Adrenal gland (tissue), 12 donors: Measurements from ENCODE around the gene AJUBA. TPM values are rescaled to one million over a fixed set of nuclear protein-coding genes. Genes with fewer than 3 reads are reported as not detected.
"Not testable (repeated sequence)": the region's sequence is repeated elsewhere in the genome, so short reads cannot be mapped to it uniquely, and the experiment has no call there.

Source experiments
- DNase-seq, 7 donors: peaks; one replicate each; pipeline ENCODE4 v3.0.0-alpha.2; 2019 to 2020
- H3K27ac ChIP-seq, 5 donors: fragments of 200-600 bp; sonication (generic) in 4 of 5; 1 replicate in 3 of 5; 2 replicates in 2 of 5; pipeline versions ENCODE4 v1.5.1 to v1.8.0; 2016 to 2020; ENCODE audit warnings: mild to moderate bottlenecking in 1 of 5
- H3K27me3 ChIP-seq: fragments of 200-600 bp; 2 replicates; pipeline ENCODE4 v1.8.0; 2021
- H3K36me3 ChIP-seq, 2 donors: fragments of 200-600 bp; replicated peaks in 1 of 2; 1 replicate in 1 of 2; 2 replicates in 1 of 2; pipeline versions ENCODE4 v1.5.1 to v1.8.0; 2018 to 2022
- H3K4me1 ChIP-seq, 2 donors: fragments of 200-600 bp; replicated peaks in 1 of 2; 1 replicate in 1 of 2; 2 replicates in 1 of 2; pipeline versions ENCODE4 v1.5.1 to v1.8.0; 2018 to 2021
- H3K4me3 ChIP-seq, 4 donors: fragments of 200-600 bp; sonication (generic) in 3 of 4; one replicate each; pipeline ENCODE4 v1.5.1; 2016 to 2018
- H3K9me3 ChIP-seq, 3 donors: fragments of 200-600 bp; sonication (generic) in 1 of 3; replicated peaks in 1 of 3; 1 replicate in 2 of 3; 2 replicates in 1 of 3; pipeline versions ENCODE4 v1.5.1 to v1.8.0; 2016 to 2021
- CTCF ChIP-seq, 6 experiments: fragments of 450-650 bp in 4 of 6; fragments of 200-600 bp in 2 of 6; sonication (generic) in 1 of 6; IDR thresholded peaks; 1 replicate in 5 of 6; 2 replicates in 1 of 6; pipeline versions ENCODE4 v1.5.1 to v1.8.0; 2016 to 2021; ENCODE audit warnings: antibody characterized with exemption in 6 of 6, mild to moderate bottlenecking in 2 of 6, moderate library complexity in 1 of 6
- POLR2A ChIP-seq, 2 donors: fragments of 450-650 bp; IDR thresholded peaks; one replicate each; pipeline ENCODE4 v1.6.1; 2017; ENCODE audit warnings: antibody characterized with exemption in 2 of 2, mild to moderate bottlenecking in 2 of 2, moderate library complexity in 1 of 2
- WGBS, 4 donors: extraction: QIAGEN DNeasy Blood & Tissue Kit in 2 of 4; methylation state at CpG; one replicate each; pipeline versions ENCODE4 v1.1.5 to v1.1.7; 2013 to 2017; 5-methylcytosine and 5-hydroxymethylcytosine counted together
- intact Hi-C, 2 donors: fragments of 100-400 bp; cut with DNase I; formaldehyde crosslinking; loops; one replicate each; pipeline versions ENCODE4 v1.14.1 to v1.15.0; 2022 to 2023
- polyA plus RNA-seq, 3 donors: library from polyadenylated mRNA; stranded (reverse); fragments of 200-250 nt in 2 of 3; fragments of 350-450 nt in 1 of 3; fragmentation: Illumina TruSeq in 1 of 3; extraction: RNeasy Lipid Tissue Mini Kit (QIAGEN cat#74804) in 1 of 3; gene quantifications; one replicate each; pipeline ENCODE4 v1.2.3, GENCODE V29; 2013 to 2014
- total RNA-seq, 9 donors: library from RNA; depleted of rRNA in 4 of 9; stranded (reverse); fragments of >200 nt in 4 of 9; fragments of 120-200 nt in 1 of 9; fragmentation: NEBNext Ultra II Directional in 1 of 9; extraction: Animal tissue kit (Norgen Biotek cat#: 25700) in 1 of 9; gene quantifications; one replicate each; pipeline versions ENCODE4 v1.1.0 to v1.2.4, GENCODE V29; 2013 to 2023
- donor health status: healthy with polysubstance abuse.
- donor health status: Bipolar disorder and iron deficiency.
- donor health status: DM: yes; HTN: yes; CAD: no.
- donor health status: DM: no; HTN: no; CAD: no.
- donor health status: DM: no; HTN: no; CAD: no.
- donor health status: DM: yes; HTN: yes; CAD: no.

AJUBA gene
- total and polyA plus RNA-seq, 12 donors = 1.4 to 12.6 (median 4.5) TPM

- H3K27me3 ChIP-seq = no peaks in the 10 kb centered on the region
- intact Hi-C loops = no loop called here
- no peak for DNase-seq
- H3K4me3 ChIP-seq = peak overlapping the region in 2 of 4 donors; percentile 33 to 63
- H3K4me1 ChIP-seq = peaks cover 0 to 19% of the 10 kb centered on the region in 2 donors
- H3K36me3 ChIP-seq = no peaks in the 10 kb centered on the region
- no peaks in the 10 kb centered on the region for H3K9me3 ChIP-seq
- peak overlapping the region; percentile 55 to 97 (median 76) for H3K27ac ChIP-seq
- TF ChIP-seq CTCF (IDR thresholded peaks at IDR 0.05) (no peak), POLR2A (IDR thresholded peaks at IDR 0.05) (no peak)
- 53 to 65% (median 60%) methylated on average over 5 of the region's 5 CpGs for WGBS, 4 donors
These were observed 23.8 kb upstream of the AJUBA start for GRCh38 chr14:23006188-23006534.

- no peaks in the 10 kb centered on the region for H3K27me3 ChIP-seq
- TF ChIP-seq POLR2A (IDR thresholded peaks at IDR 0.05) = no peak
- no peak for TF ChIP-seq CTCF (IDR thresholded peaks at IDR 0.05)
- H3K4me3 ChIP-seq = no peak overlapping the region
- intact Hi-C loops = no loop called here
- no peaks in the 10 kb centered on the region for H3K36me3 ChIP-seq
- WGBS, 4 donors = 69 to 77% (median 74%) methylated on average over 3 of the region's 3 CpGs
- peaks cover 0 to 19% of the 10 kb centered on the region in 2 donors for H3K4me1 ChIP-seq
- H3K9me3 ChIP-seq = no peaks in the 10 kb centered on the region
- no peak for DNase-seq
- H3K27ac ChIP-seq = no peak overlapping the region
These were observed 23.3 kb upstream of the AJUBA start for GRCh38 chr14:23005451-23006187.

GRCh38 chr14:23004274-23004673 lies 21.9 kb upstream of the AJUBA start:
- H3K9me3 ChIP-seq, intact Hi-C loops, H3K36me3 ChIP-seq, H3K4me3 ChIP-seq, H3K27ac ChIP-seq, H3K27me3 ChIP-seq: not testable (repeated sequence)
- WGBS, 4 donors = 92 to 99% (median 96%) methylated on average over 4 of the region's 4 CpGs
- peak in 1 of 7 donors; percentile 13 for DNase-seq
- peaks cover 0 to 14% of the 10 kb centered on the region in 2 donors for H3K4me1 ChIP-seq

GRCh38 chr14:23002592-23002991 lies 20.2 kb upstream of the AJUBA start:
- no peak for TF ChIP-seq CTCF (IDR thresholded peaks at IDR 0.05)
- TF ChIP-seq POLR2A (IDR thresholded peaks at IDR 0.05) = no peak
- intact Hi-C loops = no loop called here
- 81 to 98% (median 97%) methylated on average over 3 of the region's 3 CpGs for WGBS, 4 donors

GRCh38 chr14:23000860-23001259 lies 18.5 kb upstream of the AJUBA start:
- no peak for DNase-seq
- no peaks in the 10 kb centered on the region for H3K27me3 ChIP-seq
- H3K27ac ChIP-seq = no peak overlapping the region
- peaks cover 0 to 2% of the 10 kb centered on the region in 2 donors for H3K4me1 ChIP-seq
- TF ChIP-seq POLR2A (IDR thresholded peaks at IDR 0.05) (no peak), CTCF (IDR thresholded peaks at IDR 0.05) (no peak)
- no peaks in the 10 kb centered on the region for H3K9me3 ChIP-seq
- H3K4me3 ChIP-seq = no peak overlapping the region
- H3K36me3 ChIP-seq = no peaks in the 10 kb centered on the region
- intact Hi-C loops = no loop called here
- 93 to 98% (median 95%) methylated on average over 2 of the region's 2 CpGs for WGBS, 4 donors

More at GRCh38 chr14:23002592-23002991, 20.2 kb upstream of the AJUBA start:
- H3K4me3 ChIP-seq = no peak overlapping the region
- H3K27me3 ChIP-seq = no peaks in the 10 kb centered on the region
- no peaks in the 10 kb centered on the region for H3K36me3 ChIP-seq
- no peak overlapping the region for H3K27ac ChIP-seq
- H3K4me1 ChIP-seq = peaks cover 0 to 12% of the 10 kb centered on the region in 2 donors
- no peak for DNase-seq
- H3K9me3 ChIP-seq = no peaks in the 10 kb centered on the region
